Activated CD8-positive, alpha-beta T cell treated with anti-CD3 and anti-CD28 coated beads, Interleukin-2, amount 10 ng/mL, durations not matched to agents 7 days and 5 days (primary cell): ENCODE results near the gene MAPK8IP1. TPM values are rescaled to one million over a fixed set of nuclear protein-coding genes. Genes with fewer than 3 reads are reported as not detected.
A peak's percentile ranks its signal among the peaks of the same experiment; 100 is the strongest.

Experiments
- ATAC-seq: fragments of 150-1000 bp; cut with Tn5 transposase; one replicate; pipeline ENCODE4 v1.10.0; 2021; ENCODE audit warnings: moderate library complexity
- CTCF ChIA-PET: fragments of 350-600 bp; sonication (Branson Sonifier 250); formaldehyde crosslinking; loops from one replicate; lab custom pipeline; 2021; ENCODE audit warnings: antibody characterized with exemption; lab: Charles Lee
- POLR2A ChIA-PET: fragments of 350-600 bp; sonication (Branson Sonifier 250); formaldehyde crosslinking; loops from one replicate; lab custom pipeline; 2021; ENCODE audit warnings: antibody characterized with exemption; lab: Charles Lee
- DNase-seq: peaks from one replicate; pipeline ENCODE4 v3.0.0-alpha.2; 2020
- H3K27ac Mint-ChIP-seq: one replicate; pipeline ENCODE4 v1.8.0; 2021; ENCODE audit warnings: mild to moderate bottlenecking, mixed read lengths
- H3K27me3 Mint-ChIP-seq: one replicate; pipeline ENCODE4 v1.8.0; 2021; ENCODE audit warnings: low read depth, mixed read lengths
- H3K36me3 Mint-ChIP-seq: one replicate; pipeline ENCODE4 v1.8.0; 2021; ENCODE audit warnings: low read depth, mixed read lengths
- H3K4me1 Mint-ChIP-seq: one replicate; pipeline ENCODE4 v1.8.0; 2021; ENCODE audit warnings: low read depth, mixed read lengths
- H3K4me3 Mint-ChIP-seq: one replicate; pipeline ENCODE4 v1.8.0; 2021; ENCODE audit warnings: mild to moderate bottlenecking, mixed read lengths
- H3K9me3 Mint-ChIP-seq: one replicate; pipeline ENCODE4 v1.8.0; 2022; ENCODE audit warnings: mixed read lengths; ENCODE audit not compliant: insufficient read depth
- total RNA-seq, 2 experiments: library from RNA; stranded (reverse); gene quantifications; one replicate each; pipeline ENCODE4 v1.2.3, GENCODE V29; 2021

Gene MAPK8IP1
- total RNA-seq, 2 experiments from 2014 or later: 0.95 to 1.3 TPM

- H3K27me3 Mint-ChIP-seq: no peaks in the 10 kb centered on the region
- H3K9me3 Mint-ChIP-seq: no peaks in the 10 kb centered on the region
- H3K4me1 Mint-ChIP-seq: peaks cover 3% of the 10 kb centered on the region
- H3K36me3 Mint-ChIP-seq: peaks cover 12% of the 10 kb centered on the region
- H3K4me3 Mint-ChIP-seq: no peak overlapping the region
- CTCF ChIA-PET: no interaction called here
- POLR2A ChIA-PET: no interaction called here
- DNase-seq: no peak
- no peak overlapping the region for H3K27ac Mint-ChIP-seq
- ATAC-seq: no peak
Measured at GRCh38 chr11:45880772-45881570, 4.5 kb upstream of the MAPK8IP1 start.

DNA sequence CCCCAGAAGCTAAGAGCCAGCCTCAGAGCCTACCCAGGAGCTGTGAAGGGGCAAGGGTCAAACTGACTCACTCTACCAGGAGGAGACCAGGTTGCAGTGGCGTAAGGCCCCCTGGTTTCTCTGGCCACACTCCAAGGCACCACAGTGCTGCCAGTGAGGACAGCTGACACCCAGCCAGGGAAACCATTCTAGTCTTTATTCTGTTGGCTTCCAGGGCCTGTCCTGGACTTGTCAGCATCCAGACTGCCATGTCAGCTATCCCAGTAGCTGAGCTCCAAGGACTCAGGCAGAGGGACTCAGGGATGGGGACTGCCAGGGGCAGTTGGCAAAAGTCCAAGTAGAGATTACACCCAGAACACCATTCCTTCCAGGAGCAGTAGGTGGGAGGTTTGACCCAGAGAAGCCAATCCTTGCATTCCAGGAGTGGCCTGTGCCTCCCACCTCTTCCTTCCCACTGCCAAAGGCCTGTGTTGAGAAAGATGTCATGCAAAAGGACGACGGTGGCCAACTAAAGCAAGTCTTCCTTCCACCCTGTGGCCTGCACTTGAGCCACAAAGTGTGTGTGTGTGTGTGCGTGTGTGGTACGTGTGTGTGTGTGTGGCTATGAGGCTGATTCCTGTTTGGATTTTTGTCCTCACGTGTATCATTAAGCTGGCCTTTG is 3.6 kb upstream of the MAPK8IP1 start:
- Mint-ChIP-seq H3K27me3 (peaks cover 4% of the 10 kb centered on the region), H3K4me3 (no peak overlapping the region), H3K27ac (no peak overlapping the region), H3K36me3 (peaks cover 12% of the 10 kb centered on the region), H3K9me3 (no peaks in the 10 kb centered on the region), H3K4me1 (peaks cover 3% of the 10 kb centered on the region)
- ChIA-PET POLR2A (no interaction called here), CTCF (no interaction called here)
- no peak for ATAC-seq
- DNase-seq: no peak

DNA sequence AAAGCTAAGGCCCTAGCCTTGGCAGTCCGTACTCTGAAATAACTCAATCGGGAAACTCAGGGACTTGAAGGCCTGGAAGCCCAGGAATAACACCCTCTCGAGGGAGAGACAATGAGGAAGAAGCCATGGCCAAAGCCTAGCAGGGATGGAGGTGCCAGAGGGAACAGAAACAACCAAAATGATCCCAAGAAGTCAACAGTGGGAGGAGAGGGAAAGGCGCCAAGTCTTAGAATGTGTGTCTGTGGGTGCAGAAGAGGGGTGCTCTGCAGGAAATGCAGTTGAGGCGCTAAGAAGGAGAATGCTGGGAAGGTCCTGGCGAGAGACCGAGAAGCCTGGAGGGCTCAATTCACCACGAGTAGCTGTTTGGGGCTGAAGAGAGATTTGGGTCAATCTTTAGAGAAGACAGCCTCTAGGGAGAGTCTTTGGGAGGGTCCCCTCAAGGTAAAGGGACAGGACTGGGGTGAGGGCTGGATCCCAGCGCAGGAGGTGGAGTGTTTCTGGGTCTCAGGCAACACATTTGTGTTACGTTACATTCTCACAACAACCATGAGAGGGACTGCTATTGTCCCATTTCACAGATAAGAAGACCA is 760 bp upstream of the MAPK8IP1 start:
- POLR2A ChIA-PET: no interaction called here
- peak overlapping the region; percentile 67 for H3K4me3 Mint-ChIP-seq
- peaks cover 4% of the 10 kb centered on the region for H3K27me3 Mint-ChIP-seq
- H3K27ac Mint-ChIP-seq: no peak overlapping the region
- H3K36me3 Mint-ChIP-seq: peaks cover 5% of the 10 kb centered on the region
- H3K9me3 Mint-ChIP-seq: no peaks in the 10 kb centered on the region
- no peak for DNase-seq
- CTCF ChIA-PET: interaction anchor here (2.1 kb wide), 1 partner anchor 12 kb away, joined by 7 read pairs; no protein-coding TSS in a partner anchor
- ATAC-seq: no peak
- peaks cover 3% of the 10 kb centered on the region for H3K4me1 Mint-ChIP-seq

- peaks cover 4% of the 10 kb centered on the region for H3K27me3 Mint-ChIP-seq
- ChIA-PET CTCF (no interaction called here), POLR2A (no interaction called here)
- H3K36me3 Mint-ChIP-seq: no peaks in the 10 kb centered on the region
- ATAC-seq (no peak), DNase-seq (no peak)
- peak overlapping the region; percentile 8 for H3K4me3 Mint-ChIP-seq
- no peak overlapping the region for H3K27ac Mint-ChIP-seq
- peaks cover 3% of the 10 kb centered on the region for H3K4me1 Mint-ChIP-seq
- H3K9me3 Mint-ChIP-seq: no peaks in the 10 kb centered on the region
Measured at GRCh38 chr11:45885921-45886721, 670 bp downstream of the MAPK8IP1 start.

DNA sequence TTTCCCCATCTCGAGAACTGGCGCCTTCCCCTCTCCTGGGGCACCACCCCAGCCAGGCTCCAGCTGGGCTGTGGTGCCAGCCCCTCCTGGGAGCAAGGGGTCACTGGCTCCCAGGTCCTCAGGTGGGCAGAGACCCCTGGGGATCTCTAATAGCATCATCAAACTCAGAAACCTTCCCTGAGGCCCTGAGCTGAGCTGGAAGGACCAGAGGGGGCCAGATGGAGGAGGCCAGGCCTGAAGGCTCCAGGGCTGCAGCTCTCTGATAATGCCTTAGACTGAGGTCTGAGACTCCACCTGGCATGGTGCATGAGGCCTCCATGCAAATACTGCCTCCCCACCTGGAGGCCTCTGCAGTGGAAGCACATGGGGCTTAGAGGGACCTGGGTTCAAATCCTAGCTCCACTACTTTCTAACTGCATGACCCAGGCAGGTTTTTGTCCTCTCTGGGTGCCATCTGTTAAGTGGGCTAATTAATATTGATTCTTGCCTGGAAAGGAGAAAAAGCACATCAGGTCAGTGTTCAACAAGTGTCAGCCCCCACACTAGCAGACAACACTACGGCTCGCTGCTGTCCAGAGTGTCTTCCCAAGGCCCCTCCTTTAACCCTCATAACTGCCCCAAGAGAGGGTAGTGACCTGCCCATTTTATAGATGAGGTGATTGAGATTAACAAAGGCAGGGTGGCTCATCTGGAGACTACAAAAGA is 1.5 kb downstream of the MAPK8IP1 start:
- Mint-ChIP-seq H3K9me3 (no peaks in the 10 kb centered on the region), H3K27me3 (peaks cover 4% of the 10 kb centered on the region), H3K4me1 (peaks cover 3% of the 10 kb centered on the region), H3K27ac (no peak overlapping the region), H3K36me3 (no peaks in the 10 kb centered on the region), H3K4me3 (peak overlapping the region; percentile 5)
- DNase-seq: no peak
- ChIA-PET CTCF (no interaction called here), POLR2A (no interaction called here)
- ATAC-seq: no peak

GRCh38 chr11:45887587-45887986 is 2.1 kb downstream of the MAPK8IP1 start:
- Mint-ChIP-seq H3K36me3 (no peaks in the 10 kb centered on the region), H3K27ac (no peak overlapping the region), H3K4me1 (peaks cover 3% of the 10 kb centered on the region), H3K4me3 (no peak overlapping the region), H3K27me3 (peaks cover 4% of the 10 kb centered on the region), H3K9me3 (no peaks in the 10 kb centered on the region)
- ATAC-seq: no peak
- no peak for DNase-seq
- POLR2A ChIA-PET: no interaction called here
- CTCF ChIA-PET: no interaction called here

- no peaks in the 10 kb centered on the region for H3K36me3 Mint-ChIP-seq
- ATAC-seq (no peak), DNase-seq (no peak)
- ChIA-PET CTCF (no interaction called here), POLR2A (no interaction called here)
- no peak overlapping the region for H3K27ac Mint-ChIP-seq
- H3K27me3 Mint-ChIP-seq: peaks cover 4% of the 10 kb centered on the region
- H3K9me3 Mint-ChIP-seq: no peaks in the 10 kb centered on the region
- H3K4me3 Mint-ChIP-seq: no peak overlapping the region
- peaks cover 3% of the 10 kb centered on the region for H3K4me1 Mint-ChIP-seq
Measured at GRCh38 chr11:45889555-45889954, 4.1 kb downstream of the MAPK8IP1 start.

DNA sequence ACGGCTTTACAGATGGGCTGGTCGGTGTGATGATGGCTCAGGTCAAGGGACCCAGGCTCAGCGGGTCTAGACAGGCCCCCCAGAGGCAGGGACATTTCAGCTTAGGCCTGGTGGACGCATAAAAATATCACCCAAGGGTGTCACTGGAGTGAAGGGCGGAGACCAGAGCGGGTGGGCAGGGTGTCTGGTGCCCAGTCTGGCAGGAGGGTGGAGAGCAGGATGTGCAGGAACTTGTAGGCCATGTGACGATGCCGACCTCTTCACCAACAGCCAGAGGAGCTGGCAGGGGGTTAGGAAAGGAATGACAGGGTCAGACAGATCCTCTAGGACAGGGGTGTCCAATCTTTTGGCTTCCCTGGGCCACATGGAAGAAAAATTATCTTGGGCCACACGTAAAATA is 4.5 kb downstream of the MAPK8IP1 start:
- Mint-ChIP-seq H3K27ac (no peak overlapping the region), H3K27me3 (peaks cover 4% of the 10 kb centered on the region), H3K9me3 (no peaks in the 10 kb centered on the region), H3K4me1 (peaks cover 3% of the 10 kb centered on the region), H3K4me3 (no peak overlapping the region), H3K36me3 (no peaks in the 10 kb centered on the region)
- ATAC-seq (no peak), DNase-seq (no peak)
- POLR2A ChIA-PET: no interaction called here
- CTCF ChIA-PET: interaction anchor here (0.6 kb wide), 1 partner anchor 11 kb away, joined by 3 read pairs; no protein-coding TSS in a partner anchor

- Mint-ChIP-seq H3K9me3 (no peaks in the 10 kb centered on the region), H3K27me3 (peaks cover 4% of the 10 kb centered on the region), H3K4me3 (no peak overlapping the region), H3K4me1 (no peaks in the 10 kb centered on the region), H3K27ac (no peak overlapping the region), H3K36me3 (no peaks in the 10 kb centered on the region)
- DNase-seq: no peak
- ATAC-seq: no peak
- POLR2A ChIA-PET: interaction anchor here (0.9 kb wide), 1 partner anchor 12 kb away, joined by 4 read pairs; no protein-coding TSS in a partner anchor
- CTCF ChIA-PET: interaction anchor here (0.6 kb wide), 1 partner anchor 10 kb away, joined by 3 read pairs; no protein-coding TSS in a partner anchor
Measured at GRCh38 chr11:45890886-45891550, 5.6 kb downstream of the MAPK8IP1 start.

GRCh38 chr11:45892856-45893255 is 7.4 kb downstream of the MAPK8IP1 start:
- DNase-seq (no peak), ATAC-seq (no peak)
- H3K27me3 Mint-ChIP-seq: peaks cover 2% of the 10 kb centered on the region
- POLR2A ChIA-PET: no interaction called here
- no peaks in the 10 kb centered on the region for H3K4me1 Mint-ChIP-seq
- CTCF ChIA-PET: interaction anchor here (1.1 kb wide), 1 partner anchor 37 kb away, joined by 3 read pairs; no protein-coding TSS in a partner anchor
- H3K27ac Mint-ChIP-seq: no peak overlapping the region
- H3K4me3 Mint-ChIP-seq: no peak overlapping the region
- H3K9me3 Mint-ChIP-seq: no peaks in the 10 kb centered on the region
- H3K36me3 Mint-ChIP-seq: no peaks in the 10 kb centered on the region
